WTC11 (cell line): ENCODE measurements around the gene ZNF540. TPM values are rescaled to one million over a fixed set of nuclear protein-coding genes. Genes with fewer than 3 reads are reported as not detected.

Source experiments
- ATAC-seq: fragments of 200-7000 bp; cut with Tn5 transposase; 2 replicates; pipeline ENCODE4 v1.10.0; 2021; ENCODE audit warnings: mild to moderate bottlenecking, moderate library complexity
- CTCF ChIA-PET: fragments of 300-600 bp; sonication (Branson Sonifier 250); formaldehyde crosslinking; loops from one replicate; lab custom pipeline; 2021; ENCODE audit warnings: antibody characterized with exemption; lab: Charles Lee
- POLR2A ChIA-PET: fragments of 350-600 bp; sonication (Branson Sonifier 250); formaldehyde crosslinking; loops from one replicate; lab custom pipeline; 2021; ENCODE audit warnings: antibody characterized with exemption; lab: Charles Lee
- DNase-seq: peaks from one replicate; pipeline ENCODE4 v3.0.0; 2021; ENCODE audit warnings: low spot score
- H3K27ac Mint-ChIP-seq: 2 replicates; pipeline ENCODE4 v1.8.0; 2021; ENCODE audit warnings: mixed read lengths
- H3K27me3 Mint-ChIP-seq: 2 replicates; pipeline ENCODE4 v1.8.0; 2021; ENCODE audit warnings: low read depth, mild to moderate bottlenecking, moderate library complexity, mixed read lengths
- H3K36me3 Mint-ChIP-seq: 2 replicates; pipeline ENCODE4 v1.8.0; 2021; ENCODE audit warnings: mixed read lengths
- H3K4me1 Mint-ChIP-seq: 2 replicates; pipeline ENCODE4 v1.8.0; 2022; ENCODE audit warnings: mixed read lengths
- H3K4me3 Mint-ChIP-seq: 2 replicates; pipeline ENCODE4 v1.8.0; 2021; ENCODE audit warnings: mild to moderate bottlenecking, moderate library complexity, mixed read lengths
- H3K9me3 Mint-ChIP-seq: 2 replicates; pipeline ENCODE4 v1.8.0; 2021; ENCODE audit warnings: mixed read lengths
- CBFB ChIP-seq: sonication (generic); formaldehyde crosslinking; IDR thresholded peaks from 2 replicates; pipeline ENCODE4 v1.8.1; 2022; ENCODE audit warnings: mild to moderate bottlenecking, low read depth, missing genetic modification reagents
- CREB1 ChIP-seq: sonication (generic); formaldehyde crosslinking; IDR thresholded peaks from 2 replicates; pipeline ENCODE4 v1.8.0; 2023; ENCODE audit warnings: mild to moderate bottlenecking, missing genetic modification reagents
- CREM ChIP-seq: sonication (generic); formaldehyde crosslinking; IDR thresholded peaks from 2 replicates; pipeline ENCODE4 v1.8.1; 2022; ENCODE audit warnings: mild to moderate bottlenecking, missing genetic modification reagents, moderate library complexity
- E2F4 ChIP-seq: sonication (generic); formaldehyde crosslinking; IDR thresholded peaks from 2 replicates; pipeline ENCODE4 v1.8.1; 2022; ENCODE audit warnings: low read depth, mild to moderate bottlenecking, moderate library complexity, missing genetic modification reagents, borderline replicate concordance
- ELF4 ChIP-seq: sonication (generic); formaldehyde crosslinking; IDR thresholded peaks from 2 replicates; pipeline ENCODE4 v1.8.1; 2022; ENCODE audit warnings: low read depth, mild to moderate bottlenecking, moderate library complexity, missing genetic modification reagents
- GABPB1 ChIP-seq: sonication (generic); formaldehyde crosslinking; IDR thresholded peaks from 2 replicates; pipeline ENCODE4 v1.8.1; 2023; ENCODE audit warnings: mild to moderate bottlenecking, missing genetic modification reagents
- IRF2 ChIP-seq: sonication (generic); formaldehyde crosslinking; IDR thresholded peaks from 2 replicates; pipeline ENCODE4 v1.8.0; 2022; ENCODE audit warnings: low read depth, missing genetic modification reagents, borderline replicate concordance
- NFE2L1 ChIP-seq: sonication (generic); formaldehyde crosslinking; IDR thresholded peaks from 2 replicates; pipeline ENCODE4 v1.8.1; 2023; ENCODE audit warnings: missing genetic modification reagents
- NFYB ChIP-seq: sonication (generic); formaldehyde crosslinking; conservative IDR thresholded peaks from 2 replicates; pipeline ENCODE4 v1.8.0; 2022; ENCODE audit warnings: low read depth, missing genetic modification reagents
- NR1H2 ChIP-seq: sonication (generic); formaldehyde crosslinking; IDR thresholded peaks from 2 replicates; pipeline ENCODE4 v1.9.0; 2021; ENCODE audit warnings: mild to moderate bottlenecking, moderate library complexity, missing genetic modification reagents
- NR2C2 ChIP-seq: sonication (generic); formaldehyde crosslinking; IDR thresholded peaks from 2 replicates; pipeline ENCODE4 v1.8.0; 2022; ENCODE audit warnings: mild to moderate bottlenecking, missing genetic modification reagents
- RELA ChIP-seq: sonication (generic); formaldehyde crosslinking; IDR thresholded peaks from 2 replicates; pipeline ENCODE4 v1.8.1; 2022; ENCODE audit warnings: missing genetic modification reagents, mild to moderate bottlenecking, borderline replicate concordance
- ZBTB21 ChIP-seq: sonication (generic); formaldehyde crosslinking; IDR thresholded peaks from 2 replicates; pipeline ENCODE4 v1.8.1; 2023; ENCODE audit warnings: mild to moderate bottlenecking, missing genetic modification reagents, borderline replicate concordance
- ZNF423 ChIP-seq: fragments of 250-450 bp; sonication (Bioruptor Pico); IDR thresholded peaks from 2 replicates; pipeline ENCODE4 v2.1.2; 2022; ENCODE audit warnings: mild to moderate bottlenecking, moderate library complexity
- ZNF512 ChIP-seq: sonication (generic); formaldehyde crosslinking; IDR thresholded peaks from 2 replicates; pipeline ENCODE4 v1.8.1; 2022; ENCODE audit warnings: missing genetic modification reagents, borderline replicate concordance
- ZNF671 ChIP-seq: fragments of 250-450 bp; sonication (Bioruptor Pico); IDR thresholded peaks from 2 replicates; pipeline ENCODE4 v1.8.0; 2021; ENCODE audit warnings: mild to moderate bottlenecking
- total RNA-seq: library from RNA; stranded (reverse); gene quantifications from 3 replicates; pipeline ENCODE4 v1.2.3, GENCODE V29; 2021
- TF ChIP-seq, protein P1 (sequence below): sonication (generic); formaldehyde crosslinking; IDR thresholded peaks from 2 replicates; pipeline ENCODE4 v1.8.1; 2023; ENCODE audit warnings: mild to moderate bottlenecking, missing genetic modification reagents, moderate library complexity
- TF ChIP-seq, protein P2 (sequence below): fragments of 250-450 bp; sonication (Bioruptor Pico); IDR thresholded peaks from 2 replicates; pipeline ENCODE4 v2.1.2; 2022; ENCODE audit warnings: mild to moderate bottlenecking, moderate library complexity

Gene ZNF540
- total RNA-seq, 1 experiment from 2014 or later, result 0.28 TPM

GRCh38 chr19:37583340-37583739 is 11.3 kb upstream of the ZNF540 start (continued):
- no peak for TF ChIP-seq ZNF512

DNA sequence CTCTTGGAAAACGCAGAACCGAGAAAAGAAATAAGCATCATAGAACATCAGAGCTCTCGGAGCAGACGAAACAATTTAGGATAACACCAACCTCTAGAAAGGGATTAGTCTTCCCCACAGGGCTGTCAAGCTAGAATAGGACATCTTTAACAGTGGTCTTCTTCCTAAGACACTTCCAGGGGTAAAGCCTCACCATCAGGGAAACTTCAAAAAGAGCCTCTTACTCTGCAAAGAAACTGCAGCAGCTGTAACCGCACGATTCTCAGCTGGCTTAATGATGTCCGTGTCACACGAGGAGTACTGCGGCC is 726 bp upstream of the ZNF540 start:
- TF ChIP-seq ZNF512 (no peak), NR2C2 (CRISPR knock-in tag) (no peak), NFE2L1 (CRISPR knock-in tag) (no peak), ZBTB21 (CRISPR knock-in tag) (no peak), ELF4 (CRISPR knock-in tag) (no peak), CREM (no peak), CREB1 (CRISPR knock-in tag) (no peak)
- TF ChIP-seq, protein P1, sequence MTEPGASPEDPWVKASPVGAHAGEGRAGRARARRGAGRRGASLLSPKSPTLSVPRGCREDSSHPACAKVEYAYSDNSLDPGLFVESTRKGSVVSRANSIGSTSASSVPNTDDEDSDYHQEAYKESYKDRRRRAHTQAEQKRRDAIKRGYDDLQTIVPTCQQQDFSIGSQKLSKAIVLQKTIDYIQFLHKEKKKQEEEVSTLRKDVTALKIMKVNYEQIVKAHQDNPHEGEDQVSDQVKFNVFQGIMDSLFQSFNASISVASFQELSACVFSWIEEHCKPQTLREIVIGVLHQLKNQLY (CRISPR knock-in tag), result no peak
- Mint-ChIP-seq H3K4me1 (peaks cover 14% of the 10 kb centered on the region), H3K27ac (peak overlapping the region; percentile 98), H3K36me3 (peaks cover 15% of the 10 kb centered on the region), H3K4me3 (peak overlapping the region; percentile 94), H3K9me3 (peaks cover 15% of the 10 kb centered on the region), H3K27me3 (peaks cover 28% of the 10 kb centered on the region)
- ChIA-PET POLR2A (interaction anchor here (0.7 to 2.4 kb wide), 7 partner anchors 17 to 259 kb away, joined by 3 to 13 read pairs (median 6); partner anchors contain the start of genes ZNF527, ZNF569, ZNF573 and ZNF793), CTCF (interaction anchor here (0.9 to 2.0 kb wide), 4 partner anchors 10 to 223 kb away, joined by 3 to 11 read pairs (median 4); partner anchors contain the start of genes ZNF527 and ZNF570)
- DNase-seq, result no peak
- no peak for ATAC-seq

DNA sequence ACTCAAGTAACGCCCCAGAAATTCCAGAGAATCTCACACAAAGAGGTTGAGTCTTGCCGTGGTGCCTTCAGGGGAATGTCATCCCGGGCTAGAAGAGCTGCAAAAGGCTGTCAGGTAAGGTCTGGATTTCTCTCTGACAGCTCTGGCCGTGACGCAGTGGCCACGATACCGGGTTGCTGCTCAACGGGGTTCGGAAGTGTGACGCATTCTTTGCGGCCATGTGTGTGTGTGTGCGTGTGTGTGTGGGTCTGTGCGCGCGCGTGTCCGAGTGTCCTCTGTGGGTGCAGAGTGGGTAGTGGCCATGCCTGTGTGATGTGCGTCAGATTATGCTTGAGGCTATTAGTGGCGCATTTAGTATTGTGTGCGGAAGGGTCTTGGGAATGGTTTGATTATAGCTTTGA is 306 bp downstream of the ZNF540 start:
- peaks cover 13% of the 10 kb centered on the region for H3K9me3 Mint-ChIP-seq
- peak; percentile 50 for DNase-seq
- peak overlapping the region; percentile 98 for H3K27ac Mint-ChIP-seq
- ChIA-PET CTCF (interaction anchor here (0.6 to 2.0 kb wide), 9 partner anchors 11 to 305 kb away, joined by 3 to 11 read pairs (median 4); partner anchors contain the start of genes ZNF527, ZNF570, ZNF573 and ZNF607), POLR2A (interaction anchor here (0.6 to 2.4 kb wide), 10 partner anchors 12 to 378 kb away, joined by 3 to 13 read pairs (median 4); partner anchors contain the start of genes ZNF527, ZNF569, ZNF570 and ZNF573)
- ATAC-seq, result no peak
- peak overlapping the region; percentile 94 for H3K4me3 Mint-ChIP-seq
- TF ChIP-seq GABPB1 (CRISPR knock-in tag), result 0 out of 2 replicates have a peak, but pooled peaks have one; percentile 3
- TF ChIP-seq ZNF671 (CRISPR knock-in tag), result no peak
- peaks cover 10% of the 10 kb centered on the region for H3K36me3 Mint-ChIP-seq
- peaks cover 28% of the 10 kb centered on the region for H3K27me3 Mint-ChIP-seq
- peaks cover 14% of the 10 kb centered on the region for H3K4me1 Mint-ChIP-seq

GRCh38 chr19:37635076-37636056 is 40.7 kb downstream of the ZNF540 start:
- Mint-ChIP-seq H3K36me3 (peaks cover 57% of the 10 kb centered on the region), H3K9me3 (peaks cover 61% of the 10 kb centered on the region), H3K4me3 (no peak overlapping the region)
- DNase-seq (no peak), ATAC-seq (no peak)
- POLR2A ChIA-PET, result no interaction called here
- TF ChIP-seq NFYB (no peak), CBFB (CRISPR knock-in tag) (no peak), NR1H2 (CRISPR knock-in tag) (no peak), E2F4 (no peak), IRF2 (no peak), RELA (CRISPR knock-in tag) (no peak), ZNF423 (no peak)
- TF ChIP-seq, protein P2, sequence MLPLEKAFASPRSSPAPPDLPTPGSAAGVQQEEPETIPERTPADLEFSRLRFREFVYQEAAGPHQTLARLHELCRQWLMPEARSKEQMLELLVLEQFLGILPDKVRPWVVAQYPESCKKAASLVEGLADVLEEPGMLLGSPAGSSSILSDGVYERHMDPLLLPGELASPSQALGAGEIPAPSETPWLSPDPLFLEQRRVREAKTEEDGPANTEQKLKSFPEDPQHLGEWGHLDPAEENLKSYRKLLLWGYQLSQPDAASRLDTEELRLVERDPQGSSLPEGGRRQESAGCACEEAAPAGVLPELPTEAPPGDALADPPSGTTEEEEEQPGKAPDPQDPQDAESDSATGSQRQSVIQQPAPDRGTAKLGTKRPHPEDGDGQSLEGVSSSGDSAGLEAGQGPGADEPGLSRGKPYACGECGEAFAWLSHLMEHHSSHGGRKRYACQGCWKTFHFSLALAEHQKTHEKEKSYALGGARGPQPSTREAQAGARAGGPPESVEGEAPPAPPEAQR, result no peak
- TF ChIP-seq, all 79 proteins: peak for 0
- H3K27me3 Mint-ChIP-seq, result no peaks in the 10 kb centered on the region; the same call in 1 of the 2 replicates
- CTCF ChIA-PET, result no interaction called here
- no peaks in the 10 kb centered on the region for H3K4me1 Mint-ChIP-seq
- no peak overlapping the region for H3K27ac Mint-ChIP-seq
